Stomach (tissue), 9 donors: Measurements from ENCODE around the gene PHIP. TPM values are rescaled to one million over a fixed set of nuclear protein-coding genes. Genes with fewer than 3 reads are reported as not detected.

ENCODE experiments used
- DNase-seq, 2 donors: peaks; one replicate each; pipeline versions ENCODE4 v3.0.0 to v3.0.0-alpha.2; 2013 to 2019
- H3K27ac ChIP-seq, 5 donors: fragments of 200-600 bp in 4 of 5; sonication (generic) in 4 of 5; one replicate each; pipeline ENCODE4 v1.5.1; 2013 to 2019; ENCODE audit warnings: mild to moderate bottlenecking in 1 of 5, moderate library complexity in 1 of 5
- H3K27me3 ChIP-seq, 3 donors: fragments of 200-600 bp; sonication (generic); one replicate each; pipeline ENCODE4 v1.5.1; 2017 to 2019; ENCODE audit warnings: mixed run types in 1 of 3
- H3K36me3 ChIP-seq, 4 donors: fragments of 200-600 bp; sonication (generic); 1 replicate in 3 of 4; 2 replicates in 1 of 4; pipeline ENCODE4 v1.5.1; 2016 to 2019
- H3K4me1 ChIP-seq, 4 donors: fragments of 200-600 bp; sonication (generic); one replicate each; pipeline ENCODE4 v1.5.1; 2016 to 2019
- H3K4me3 ChIP-seq, 4 donors: fragments of 200-600 bp; sonication (generic) in 3 of 4; one replicate each; pipeline ENCODE4 v1.5.1; 2016 to 2019; ENCODE audit warnings: mild to moderate bottlenecking in 1 of 4
- H3K9me3 ChIP-seq, 4 donors: fragments of 200-600 bp; sonication (generic); one replicate each; pipeline ENCODE4 v1.5.1; 2016 to 2019
- CTCF ChIP-seq, 7 experiments: fragments of 450-650 bp in 4 of 7; fragments of 200-600 bp in 3 of 7; sonication (generic) in 3 of 7; IDR thresholded peaks; one replicate each; pipeline ENCODE4 v1.5.1; 2016 to 2019; ENCODE audit warnings: antibody characterized with exemption in 7 of 7, control low read depth in 2 of 7, mild to moderate bottlenecking in 1 of 7
- EP300 ChIP-seq: sonication (generic); formaldehyde crosslinking; IDR thresholded peaks from one replicate; pipeline ENCODE4 v1.6.1; 2017; ENCODE audit warnings: antibody characterized with exemption
- POLR2A ChIP-seq, 4 donors: fragments of 450-650 bp; IDR thresholded peaks; one replicate each; pipeline ENCODE4 v1.6.1; 2016; ENCODE audit warnings: antibody characterized with exemption in 4 of 4, control low read depth in 2 of 4, mild to moderate bottlenecking in 1 of 4, moderate library complexity in 1 of 4
- POLR2AphosphoS5 ChIP-seq, 3 donors: sonication (generic); formaldehyde crosslinking; IDR thresholded peaks; one replicate each; pipeline ENCODE4 v1.6.1; 2016; ENCODE audit warnings: antibody characterized with exemption in 3 of 3
- WGBS, 5 donors: extraction: QIAGEN DNeasy Blood & Tissue Kit in 3 of 5; methylation state at CpG; one replicate each; pipeline versions ENCODE4 v1.1.5 to v1.1.7; 2013 to 2018; 5-methylcytosine and 5-hydroxymethylcytosine counted together
- intact Hi-C: fragments of 100-400 bp; cut with DNase I; formaldehyde crosslinking; loops from one replicate; pipeline ENCODE4 v1.15.1; 2023; ENCODE audit warnings: low total_unique reads
- polyA plus RNA-seq, 3 donors: library from polyadenylated mRNA; stranded (reverse); fragments of 200-250 nt; gene quantifications; one replicate each; pipeline ENCODE4 v1.2.3, GENCODE V29; 2013
- total RNA-seq, 5 donors: library from RNA; depleted of rRNA; stranded (reverse); fragments of >200 nt; gene quantifications; one replicate each; pipeline versions ENCODE4 v1.1.0 to v1.2.3, GENCODE V29; 2014 to 2016
- donor health status: healthy with polysubstance abuse.
- donor health status: Bipolar disorder and iron deficiency.
- donor health status: healthy.

Gene PHIP
- total and polyA plus RNA-seq, 8 donors, result 3.2 to 70.7 (median 22.5) TPM

GRCh38 chr6:79038061-79038460 is 40.0 kb downstream of the PHIP start:
- intact Hi-C loops, result no loop called here
- no peak overlapping the region for H3K27ac ChIP-seq
- TF ChIP-seq POLR2A (IDR thresholded peaks at IDR 0.05), result no peak
- TF ChIP-seq POLR2AphosphoS5 (IDR thresholded peaks at IDR 0.05), result no peak
- no peak for TF ChIP-seq EP300
- no peak for TF ChIP-seq CTCF (IDR thresholded peaks at IDR 0.05)
- no peaks in the 10 kb centered on the region for H3K27me3 ChIP-seq
- H3K4me3 ChIP-seq, result no peak overlapping the region
- H3K9me3 ChIP-seq, result no peaks in the 10 kb centered on the region
- H3K36me3 ChIP-seq, result peaks cover 0 to 43% (median 33%) of the 10 kb centered on the region in 4 donors
- DNase-seq, result no peak
- H3K4me1 ChIP-seq, result peaks cover 0 to 22% (median 7%) of the 10 kb centered on the region in 4 donors

GRCh38 chr6:79034865-79035264 is 43.2 kb downstream of the PHIP start:
- Histone ChIP-seq H3K36me3 (peaks cover 0 to 30% (median 22%) of the 10 kb centered on the region in 4 donors), H3K4me3 (no peak overlapping the region), H3K4me1 (peaks cover 0 to 15% (median 5%) of the 10 kb centered on the region in 4 donors), H3K27ac (no peak overlapping the region), H3K27me3 (no peaks in the 10 kb centered on the region), H3K9me3 (no peaks in the 10 kb centered on the region)
- intact Hi-C loops, result no loop called here
- TF ChIP-seq CTCF (IDR thresholded peaks at IDR 0.05) (no peak), EP300 (no peak), POLR2A (IDR thresholded peaks at IDR 0.05) (no peak), POLR2AphosphoS5 (IDR thresholded peaks at IDR 0.05) (no peak)
- WGBS, 5 donors, result 77 to 86% (median 79%) methylated on average over 2 of the region's 2 CpGs
- no peak for DNase-seq

GRCh38 chr6:79033279-79033678 is 44.8 kb downstream of the PHIP start:
- Histone ChIP-seq H3K27me3 (no peaks in the 10 kb centered on the region), H3K4me3 (no peak overlapping the region), H3K4me1 (peaks cover 0 to 14% (median 5%) of the 10 kb centered on the region in 4 donors), H3K27ac (no peak overlapping the region), H3K9me3 (no peaks in the 10 kb centered on the region), H3K36me3 (peaks cover 0 to 32% (median 20%) of the 10 kb centered on the region in 4 donors)
- TF ChIP-seq POLR2A (IDR thresholded peaks at IDR 0.05) (no peak), EP300 (no peak), CTCF (IDR thresholded peaks at IDR 0.05) (no peak)
- intact Hi-C loops, result no loop called here
- no peak for DNase-seq
- 95 to 99% (median 97%) methylated on average over 3 of the region's 3 CpGs for WGBS, 5 donors

- WGBS, 5 donors, result 44 to 71% (median 54%) methylated on average over 3 of the region's 3 CpGs
- Histone ChIP-seq H3K36me3 (peaks cover 0 to 23% (median 16%) of the 10 kb centered on the region in 4 donors), H3K9me3 (no peaks in the 10 kb centered on the region), H3K4me1 (peaks cover 0 to 14% (median 5%) of the 10 kb centered on the region in 4 donors), H3K4me3 (no peak overlapping the region), H3K27me3 (no peaks in the 10 kb centered on the region), H3K27ac (no peak overlapping the region)
- no peak for TF ChIP-seq EP300
- no peak for TF ChIP-seq POLR2A (IDR thresholded peaks at IDR 0.05)
- TF ChIP-seq POLR2AphosphoS5 (IDR thresholded peaks at IDR 0.05), result no peak
- TF ChIP-seq CTCF (IDR thresholded peaks at IDR 0.05), result no peak
- no peak for DNase-seq
- intact Hi-C loops, result no loop called here
Measured at GRCh38 chr6:79031821-79032590, 46.0 kb downstream of the PHIP start.
